NCI-H82 treated with DMSO at 0.1 percent for 48 hours (cell line): Measurements from ENCODE around the gene NYAP1.

Experiments
- DNase-seq: peaks from one replicate; lab custom pipeline; 2025; ENCODE audit not compliant: unreplicated experiment; lab: John Stamatoyannopoulos, UW

NYAP1 gene

DNA sequence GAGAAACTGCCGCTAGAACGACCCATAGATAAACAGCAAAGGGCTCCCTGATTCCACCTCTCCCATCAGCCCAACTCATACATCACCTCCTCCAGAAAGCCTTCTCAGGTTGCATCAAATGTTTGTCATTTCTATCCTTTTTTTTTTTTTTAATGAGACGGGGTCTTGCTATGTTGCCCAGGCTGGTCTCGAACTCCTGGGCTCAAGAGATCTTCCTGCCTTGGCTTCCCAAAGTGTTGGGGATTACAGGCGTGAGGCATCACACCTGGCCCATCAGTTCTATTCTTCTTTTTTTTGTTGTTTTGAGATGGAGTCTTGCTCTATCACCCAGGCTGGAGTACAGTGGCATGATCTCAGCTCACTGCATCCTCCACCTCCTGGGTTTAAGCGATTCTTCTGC lies 26.7 kb upstream of the NYAP1 start:
- no peak for DNase-seq

DNA sequence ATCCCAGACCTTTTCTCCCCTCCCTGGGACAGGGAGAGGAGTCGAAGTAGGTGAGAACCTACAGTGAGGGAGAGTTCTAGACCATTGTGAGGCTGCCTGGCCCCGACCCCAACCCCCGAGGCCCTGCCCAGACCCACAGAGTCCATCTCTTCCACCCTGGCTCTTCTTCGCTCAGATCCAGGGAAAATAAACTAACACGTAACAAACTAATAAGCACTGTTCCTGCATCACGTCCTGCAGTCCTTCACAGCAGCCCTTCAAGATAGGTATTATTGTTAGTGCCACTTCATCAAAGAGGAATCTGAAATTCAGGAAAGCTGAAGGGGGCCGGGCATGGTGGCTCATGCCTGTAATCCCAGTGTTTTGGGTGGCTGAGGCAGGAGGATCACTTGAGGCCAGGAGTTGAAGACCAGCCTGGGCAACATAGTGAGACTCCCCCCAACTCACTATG lies 19.5 kb upstream of the NYAP1 start, which contains the start of gene SPACDR:
SPACDR (minus strand) TSS at position 51 of the 451 bp plus-strand sequence. CDS start 235 bp downstream, outside the sequence.
- DNase-seq = no peak

DNA sequence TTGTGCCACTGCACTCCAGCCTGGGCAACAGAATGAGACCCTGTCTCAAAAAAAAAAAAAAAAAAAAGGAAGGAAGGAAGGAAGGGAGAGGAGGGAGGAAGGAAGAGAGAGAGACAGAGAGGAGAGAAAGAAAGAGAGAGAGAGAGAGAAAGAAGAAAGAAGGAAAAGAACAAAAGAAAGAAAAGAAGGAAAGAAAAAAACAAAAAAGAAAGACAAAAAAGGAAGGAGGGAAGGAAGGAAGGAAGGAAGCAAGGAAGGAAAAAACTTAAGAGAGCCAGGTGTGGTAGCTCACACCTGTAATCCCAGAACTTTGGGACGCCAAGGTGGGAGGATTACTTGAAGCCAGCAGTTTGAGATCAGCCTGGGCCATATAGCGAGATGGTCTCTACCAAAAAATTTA lies 18.9 kb upstream of the NYAP1 start:
- DNase-seq = no peak

DNA sequence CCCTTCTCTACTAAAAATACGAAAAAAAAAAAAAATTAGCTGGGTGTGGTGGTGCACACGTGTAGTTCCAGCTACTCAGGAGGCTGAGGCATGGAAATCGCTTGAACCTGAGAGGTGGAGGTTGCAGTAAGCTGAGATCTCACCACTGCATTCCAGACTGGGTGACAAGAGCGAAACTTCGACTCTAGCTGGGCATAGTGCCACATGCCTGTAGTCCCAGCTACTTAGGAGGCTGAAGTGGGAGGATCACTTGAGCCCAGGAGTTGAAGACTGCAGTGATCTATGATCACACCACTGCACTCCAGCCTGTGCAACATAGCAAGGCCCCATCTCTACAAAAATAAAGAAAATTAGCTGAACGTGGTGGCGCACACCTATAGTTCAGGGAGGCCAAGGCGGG lies 18.4 kb upstream of the NYAP1 start:
- no peak for DNase-seq

DNA sequence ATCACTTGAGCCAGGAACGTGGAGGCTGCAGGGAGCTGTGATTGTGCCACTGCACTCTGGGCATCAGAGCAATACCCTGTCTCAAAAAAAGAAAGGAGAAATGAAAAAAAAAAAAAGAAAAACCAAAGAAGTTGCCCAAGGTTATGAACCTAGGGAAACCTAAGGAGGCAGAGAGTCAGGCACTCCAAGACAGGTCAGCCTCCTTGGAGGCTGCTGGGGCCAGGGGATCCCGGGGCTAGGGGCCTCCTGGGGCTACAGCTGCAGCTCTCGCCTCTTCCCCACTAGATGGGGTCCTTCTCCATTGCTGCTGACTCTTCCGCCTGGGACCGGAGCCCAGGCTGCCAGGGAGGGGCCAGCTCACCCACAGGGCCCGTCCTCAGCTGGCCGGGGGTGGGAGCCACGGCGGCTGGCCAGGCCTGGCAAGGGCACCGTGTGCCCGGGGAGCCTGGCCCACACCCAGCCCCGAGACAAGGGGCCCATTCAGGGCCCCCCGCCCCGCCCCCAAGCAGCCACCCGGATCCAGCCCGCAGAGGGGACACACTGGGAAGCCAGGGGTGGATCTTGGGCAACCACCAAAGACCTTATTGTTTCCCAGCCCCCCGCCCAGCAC lies 17.9 kb upstream of the NYAP1 start:
- no peak for DNase-seq

DNA sequence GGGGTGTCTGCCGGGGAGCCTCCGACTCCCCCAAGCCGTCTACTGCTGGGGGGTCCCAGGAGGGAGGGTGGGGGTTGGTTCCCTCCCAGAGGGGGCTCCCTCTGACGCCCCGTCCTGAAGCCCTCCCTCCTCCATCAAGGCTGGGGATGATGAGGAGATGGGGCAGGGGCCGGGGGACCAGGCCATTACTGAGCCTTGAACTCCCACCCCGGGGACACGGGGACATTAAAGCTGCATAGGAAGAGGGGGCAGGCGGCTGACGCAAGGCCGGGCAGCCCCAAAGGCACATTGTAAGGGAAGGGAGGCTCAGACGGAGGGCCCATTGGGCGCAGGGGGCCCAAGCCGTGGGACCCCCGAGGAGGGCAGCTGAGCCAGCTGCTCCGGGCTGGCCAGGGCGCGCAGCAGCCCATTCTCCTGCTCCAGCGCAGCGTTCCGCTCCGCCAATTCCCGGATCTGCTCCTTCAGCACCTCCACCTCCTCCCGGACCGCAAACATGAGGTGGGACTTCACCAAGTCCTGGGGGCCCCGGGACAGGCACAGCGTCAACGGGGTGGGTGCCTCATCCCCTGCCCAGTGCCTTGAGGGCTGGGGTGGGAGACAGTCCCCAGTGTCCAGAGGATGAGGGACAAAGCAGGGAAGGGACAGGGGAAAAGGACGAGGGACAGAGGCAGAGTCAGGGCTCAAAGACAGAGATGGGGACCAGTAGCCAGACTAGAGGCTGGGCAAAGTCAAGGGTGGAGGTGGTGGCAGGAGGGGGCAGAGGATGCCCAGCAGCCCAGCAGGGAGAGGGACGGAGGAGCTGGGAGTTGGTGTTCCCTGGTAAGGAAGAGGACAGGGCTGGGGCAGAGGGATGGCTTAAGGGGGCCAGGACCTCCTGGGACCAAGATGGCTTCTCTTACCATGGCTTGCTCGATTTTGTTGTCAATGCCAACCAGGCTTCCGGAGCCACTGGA lies 16.8 kb upstream of the NYAP1 start:
- no peak for DNase-seq

DNA sequence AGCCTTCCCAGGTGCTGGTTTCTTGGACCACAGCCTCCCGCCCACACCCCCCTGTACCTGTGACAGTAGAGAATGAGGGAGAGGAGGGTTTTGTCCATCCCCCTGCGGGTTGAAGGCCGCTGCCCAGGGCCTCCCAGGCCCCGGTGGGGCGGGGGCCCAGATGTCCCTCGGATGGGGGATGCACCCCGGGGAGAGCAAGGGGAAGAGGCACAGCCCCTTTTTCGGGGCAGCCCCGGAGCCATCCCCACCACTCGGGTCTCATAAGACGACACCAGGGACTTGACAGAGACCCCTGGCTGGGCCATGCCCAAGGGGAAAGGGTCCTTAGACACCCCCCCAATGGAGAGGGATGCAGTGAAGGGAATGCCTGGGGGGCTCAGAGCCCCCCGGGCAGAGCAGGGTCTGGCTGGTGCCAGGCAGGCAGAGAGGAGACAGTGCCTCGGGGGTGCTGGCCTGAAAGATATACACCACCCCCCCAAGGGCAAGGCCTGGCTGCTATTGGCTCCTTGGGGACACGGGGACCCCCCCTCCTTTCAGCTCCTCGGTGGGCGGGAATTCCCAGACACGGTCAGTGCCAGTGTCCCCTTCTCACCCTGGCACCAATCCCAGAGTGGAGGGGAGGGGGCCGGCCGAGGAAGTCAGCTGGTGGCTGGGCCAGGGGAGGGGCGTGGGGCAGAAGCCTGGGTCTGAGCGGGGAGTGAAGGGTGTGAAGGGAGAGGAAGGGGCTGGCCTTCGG lies 15.9 kb upstream of the NYAP1 start:
- DNase-seq = no peak

DNA sequence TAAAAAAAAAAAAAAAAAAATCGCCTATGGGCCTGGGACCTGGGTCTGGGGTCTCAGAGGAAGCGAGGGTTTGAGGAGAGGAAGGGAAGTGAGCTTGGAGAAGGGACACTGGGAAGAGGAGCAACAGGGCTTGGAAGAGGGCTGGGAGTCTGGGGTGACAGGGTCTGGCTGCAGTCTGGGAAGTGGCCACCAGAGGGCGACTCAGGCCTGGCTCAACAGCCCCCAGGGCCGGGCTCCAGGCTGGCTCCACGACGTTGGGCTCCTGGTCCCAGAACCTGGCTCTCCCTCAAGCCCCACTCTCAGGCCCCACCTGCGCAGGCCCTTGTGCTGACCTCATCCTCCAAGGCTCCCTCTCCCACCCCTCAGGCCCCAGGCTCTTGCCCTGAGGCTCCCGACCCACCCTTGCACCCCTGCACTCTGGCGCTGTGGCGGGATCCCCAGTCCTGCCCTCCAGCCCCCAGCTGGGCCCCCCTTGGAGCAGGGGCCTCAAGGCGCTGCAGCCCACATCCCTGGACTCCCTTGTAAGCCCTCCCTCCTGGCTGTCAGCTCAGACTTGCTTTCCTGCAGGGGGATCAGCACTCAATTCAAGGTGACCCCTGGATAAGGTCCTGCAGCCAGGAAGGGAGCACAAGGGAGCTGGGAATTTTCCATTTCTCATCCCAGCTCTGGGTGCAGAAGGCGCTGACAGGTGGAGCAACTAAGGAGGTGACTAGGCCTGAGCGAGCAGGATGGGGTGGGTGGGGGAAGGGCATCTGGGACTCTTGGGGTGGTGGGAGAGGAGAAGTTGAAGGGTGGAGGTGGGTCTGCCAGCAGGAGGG lies 14.3 kb upstream of the NYAP1 start:
- DNase-seq = peak; percentile 31

DNA sequence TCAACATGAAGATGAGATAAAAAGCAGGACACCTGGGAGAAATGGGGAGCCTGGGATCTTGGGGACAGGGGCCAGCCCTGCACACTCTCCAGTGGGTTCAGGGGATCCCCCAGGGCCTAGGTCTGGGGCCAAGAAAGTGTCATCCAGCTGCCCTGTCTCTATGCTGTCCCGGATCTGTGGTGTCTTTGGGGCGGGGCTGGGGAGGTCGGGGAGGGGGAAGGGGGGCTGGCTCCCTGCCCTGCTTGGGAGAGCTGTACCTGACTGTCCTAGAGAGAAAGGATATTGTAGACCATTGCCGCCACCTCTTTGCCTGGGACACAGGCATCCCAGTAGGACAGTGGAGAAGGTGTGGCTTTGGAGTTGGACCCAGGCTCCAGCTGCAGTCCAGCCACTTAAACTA lies 12.7 kb upstream of the NYAP1 start:
- no peak for DNase-seq

DNA sequence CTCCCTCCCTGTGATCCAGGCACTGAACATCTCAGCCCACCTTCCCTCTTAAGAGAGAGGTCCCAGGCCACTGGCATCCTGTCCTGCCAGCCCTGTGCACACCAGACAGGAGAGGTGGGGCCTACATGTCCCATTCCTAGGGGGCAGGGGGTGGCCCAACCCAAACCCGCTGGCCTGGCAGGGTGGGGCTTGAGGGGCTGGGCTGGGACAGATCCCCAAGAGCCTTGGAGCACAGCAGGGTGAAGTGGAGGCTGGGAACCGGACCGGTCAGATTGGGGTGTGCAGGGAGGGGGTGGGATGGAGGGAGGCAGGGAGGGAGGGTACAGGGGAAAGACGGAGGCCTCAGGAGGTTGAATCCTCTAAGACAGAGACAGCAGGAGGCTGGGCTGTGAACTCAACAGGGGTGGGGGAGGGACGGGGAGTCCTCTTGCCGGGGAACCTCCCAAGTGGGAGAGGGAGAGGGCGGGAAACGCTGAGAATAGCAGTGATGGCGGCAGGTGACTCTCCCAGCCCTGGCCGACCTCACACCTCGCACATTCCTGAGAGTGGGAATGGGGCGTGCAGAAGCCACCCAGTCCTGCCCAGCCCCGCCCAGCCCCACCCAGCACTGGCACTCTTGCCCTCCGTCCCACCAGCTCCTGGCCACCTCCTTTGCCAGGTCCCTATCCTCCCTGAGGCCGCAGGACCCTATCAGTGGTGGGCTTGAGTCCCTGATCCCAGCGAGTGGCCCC lies 11.4 kb upstream of the NYAP1 start:
- no peak for DNase-seq

DNA sequence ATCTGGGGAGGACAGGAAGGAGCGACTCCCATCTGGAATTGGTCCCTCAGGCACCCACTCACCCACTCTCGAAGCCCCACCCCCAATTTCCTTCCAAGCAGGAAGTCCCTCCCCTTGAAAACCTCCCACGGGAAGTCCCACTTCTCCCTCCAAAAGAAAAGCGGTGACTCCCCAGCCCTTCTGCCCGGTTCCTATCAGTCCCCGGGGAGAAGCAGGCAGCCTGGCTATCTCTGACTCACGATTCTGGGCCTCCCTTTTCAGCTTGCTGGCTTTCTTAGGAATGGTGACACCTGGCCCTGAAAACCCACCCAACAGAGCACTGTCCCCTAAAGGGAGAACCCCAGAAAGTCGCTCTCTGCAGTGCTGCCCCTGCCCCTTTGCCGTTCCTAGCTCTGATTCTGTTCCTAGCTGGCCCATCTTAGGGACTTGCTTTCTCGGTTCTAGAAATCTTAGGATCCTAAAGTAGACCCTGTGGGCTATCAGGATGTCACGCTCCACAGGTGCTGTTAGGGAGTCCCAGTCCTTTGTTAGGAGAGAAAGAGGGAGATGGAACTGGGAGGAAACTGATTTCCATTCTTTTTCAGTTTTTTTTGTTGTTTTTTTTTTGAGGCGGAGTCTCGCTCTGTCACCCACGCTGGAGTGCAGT lies 10.8 kb upstream of the NYAP1 start:
- DNase-seq = no peak

DNA sequence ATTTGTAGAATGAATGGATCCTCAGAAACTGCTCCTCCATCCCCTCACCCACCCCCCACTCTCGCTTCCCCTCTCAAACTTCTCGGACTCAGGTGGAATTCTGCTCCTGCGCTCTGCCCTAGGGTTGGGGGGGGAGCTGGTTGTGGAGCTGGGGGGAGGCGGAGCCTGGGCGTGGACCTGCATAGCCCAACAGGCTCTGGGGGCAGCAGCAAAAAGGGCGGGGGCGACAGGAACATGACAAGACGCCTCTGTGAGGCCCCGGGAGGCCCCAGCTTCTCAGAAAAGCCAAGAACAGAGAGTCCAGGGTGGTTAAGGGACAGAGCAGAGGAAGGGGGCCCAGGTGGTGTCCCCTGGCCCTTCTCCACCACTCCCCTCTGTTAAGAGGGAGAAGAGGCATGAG lies 8.2 kb upstream of the NYAP1 start:
- no peak for DNase-seq

DNA sequence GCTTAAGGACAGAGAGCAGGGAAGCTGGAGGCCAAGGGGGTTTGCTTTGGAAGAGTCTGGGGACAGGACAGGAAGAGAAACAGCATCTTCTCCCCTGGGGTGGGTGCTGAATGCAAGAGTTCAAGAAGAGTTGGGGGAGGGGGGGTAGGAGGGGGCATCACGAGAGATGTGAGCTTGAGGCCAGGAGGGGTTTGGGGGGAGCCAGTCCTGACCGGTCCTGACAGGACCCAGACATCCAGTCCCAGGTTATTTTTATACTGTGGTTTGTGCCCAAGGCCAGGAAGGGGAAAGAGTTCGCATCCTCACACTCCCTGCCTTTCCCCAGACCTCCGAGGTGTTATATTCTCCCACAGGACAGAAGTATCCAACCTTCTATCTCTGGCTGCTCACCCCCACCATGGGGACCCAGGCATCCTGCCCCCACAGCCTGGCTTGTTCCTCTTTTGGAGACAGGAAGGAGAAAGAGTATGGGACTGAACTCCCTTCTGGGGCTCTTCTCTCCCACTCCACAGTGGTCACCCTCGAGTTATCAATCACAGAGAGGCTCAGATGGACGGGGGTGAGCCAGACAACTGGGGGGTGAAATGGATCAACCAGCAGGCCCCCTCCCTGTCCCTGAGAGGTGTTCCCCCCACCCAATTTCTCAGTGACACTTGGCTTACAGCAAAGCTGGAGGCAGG lies 7.5 kb upstream of the NYAP1 start:
- DNase-seq = no peak

DNA sequence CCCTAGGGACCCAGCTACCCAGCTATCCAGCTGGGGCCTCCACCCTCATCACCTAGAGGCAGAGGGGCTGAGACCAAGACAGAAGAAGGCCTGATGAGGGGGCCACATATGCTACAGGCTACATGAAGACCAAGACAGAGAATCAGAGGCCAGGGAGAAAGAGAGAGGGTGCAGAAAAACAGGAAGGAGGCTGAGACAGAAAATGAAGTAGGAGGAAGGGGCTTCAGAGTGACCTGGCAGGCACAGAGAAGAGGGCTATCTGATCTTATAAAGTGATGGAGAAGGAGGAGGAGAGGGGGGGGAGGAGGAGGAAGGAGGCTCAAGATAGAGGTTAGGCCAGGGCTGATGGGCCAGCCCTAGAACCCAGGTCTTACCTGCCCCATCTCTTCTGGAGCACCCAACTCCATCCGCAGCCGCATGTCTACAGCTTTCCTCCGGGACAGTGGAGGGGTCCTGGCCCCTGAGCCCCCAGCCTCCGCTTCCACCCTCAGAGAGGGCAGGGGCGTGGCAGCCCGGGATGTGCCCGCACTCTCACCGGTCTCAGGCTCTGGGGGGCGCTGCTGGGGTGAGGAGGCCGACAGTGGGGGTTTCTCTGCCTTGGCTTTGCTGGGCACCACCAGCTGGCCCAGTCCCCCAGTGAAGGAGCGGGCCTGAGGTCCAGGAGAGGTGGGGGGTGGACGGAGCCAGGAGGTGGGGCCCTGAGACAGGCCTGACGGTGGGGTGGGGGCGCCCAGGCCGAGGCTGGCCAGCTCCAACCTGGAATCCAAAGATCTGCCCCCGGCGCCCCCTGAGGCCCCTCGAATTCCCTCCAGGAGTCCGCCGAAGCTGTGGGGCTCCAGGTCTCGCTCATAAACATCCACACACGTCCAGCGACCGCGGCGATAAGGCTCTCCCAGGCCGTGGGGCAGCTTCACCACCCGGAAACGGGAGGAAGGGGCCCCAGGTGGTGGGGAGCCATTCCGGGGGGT lies 6.5 kb upstream of the NYAP1 start:
- DNase-seq = no peak

DNA sequence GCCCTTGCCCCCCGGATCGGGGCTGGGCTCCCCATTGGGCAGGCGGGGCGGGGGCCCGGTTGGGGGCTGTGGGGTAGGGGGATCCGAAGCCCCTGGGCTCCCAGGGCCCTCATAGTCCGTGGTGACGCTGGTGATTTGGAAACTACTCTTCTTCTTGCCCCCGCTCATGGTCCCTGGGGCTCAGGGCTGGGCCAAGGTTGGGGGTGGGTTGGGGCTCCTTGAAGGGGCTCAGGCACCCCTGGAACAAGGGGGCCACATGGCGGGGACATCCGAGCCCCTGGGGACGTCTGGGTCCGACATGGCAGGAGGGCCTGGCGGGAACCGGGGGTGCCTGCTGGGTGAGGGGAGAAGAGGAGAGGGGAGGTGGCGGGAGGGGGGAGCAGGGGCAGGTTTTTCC lies 5.9 kb upstream of the NYAP1 start:
- no peak for DNase-seq

DNA sequence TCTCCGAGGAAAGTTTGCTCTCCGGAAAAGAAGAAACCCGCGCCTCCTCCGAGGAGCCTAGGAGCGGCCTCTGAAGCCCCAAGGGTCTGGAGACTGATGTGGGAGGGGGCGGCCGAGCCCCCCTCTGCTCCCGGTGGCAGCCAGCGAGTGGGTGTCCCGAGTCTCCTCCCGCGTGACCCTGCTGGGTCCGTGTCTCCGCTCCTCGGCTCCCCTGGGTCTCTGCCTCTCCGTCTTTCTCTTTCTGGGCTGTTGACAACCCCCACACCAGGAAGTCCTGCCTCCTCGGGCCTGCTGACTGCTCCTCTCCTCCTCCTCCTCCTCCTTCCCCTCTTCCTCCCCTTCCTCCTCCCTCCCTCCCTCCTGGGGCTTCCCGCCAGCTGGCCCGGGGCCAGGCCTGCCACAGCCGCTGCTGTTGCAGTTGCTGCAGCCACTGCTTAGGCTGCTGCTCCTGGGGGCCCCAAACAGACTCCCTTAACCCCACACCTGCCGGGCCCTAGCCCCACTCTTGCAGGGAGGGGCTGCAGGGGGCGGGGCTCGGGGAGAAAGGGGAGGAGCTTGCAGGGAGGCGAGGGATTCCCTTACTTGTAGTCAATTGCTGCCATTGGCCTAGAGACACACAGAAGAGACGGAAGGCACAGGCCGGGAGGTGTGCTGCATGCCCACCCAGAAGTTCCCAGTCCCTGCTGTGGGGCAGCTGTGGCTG lies 4.6 kb upstream of the NYAP1 start, which contains the start of gene TSC22D4:
TSC22D4 (minus strand) TSS at position 257 of the 703 bp plus-strand sequence. CDS start 1,176 bp downstream, outside the sequence.
- DNase-seq = peak; percentile 88

DNA sequence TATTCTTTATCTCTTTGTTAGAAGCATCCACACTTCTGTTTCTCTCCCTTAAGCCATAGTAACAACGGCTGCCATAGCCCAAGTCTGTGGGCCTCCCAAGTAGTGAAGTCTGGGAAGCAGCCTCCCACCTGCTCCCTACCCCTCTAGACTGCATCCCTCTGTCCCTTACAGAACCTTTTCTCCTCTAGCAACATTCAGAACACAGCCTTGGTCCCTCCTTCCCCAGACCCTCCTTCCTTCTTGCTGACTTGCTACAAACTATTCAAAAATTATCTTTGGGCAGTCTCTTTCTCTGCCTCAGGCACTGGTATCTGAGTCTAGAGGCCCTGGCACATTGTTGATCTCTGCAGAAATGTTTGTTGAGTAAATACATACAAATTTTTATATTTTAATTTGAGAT lies 2.3 kb upstream of the NYAP1 start:
- no peak for DNase-seq
